RWPE1 (cell line): Measurements from ENCODE around the gene PDE11A.

Experiments used
- CTCF ChIA-PET: fragments of 350-600 bp; sonication (Branson Sonifier 250); formaldehyde crosslinking; extraction: SDS; loops from one replicate; lab custom pipeline; 2021; lab: Yijun Ruan, JAX
- POLR2A ChIA-PET: fragments of 400-600 bp; formaldehyde crosslinking; extraction: SDS; loops from one replicate; lab custom pipeline; 2020; ENCODE audit warnings: antibody characterized with exemption; ENCODE audit not compliant: low non-redundant PET; lab: Yijun Ruan, JAX
- DNase-seq: peaks from one replicate; pipeline ENCODE4 v3.0.0; 2012; ENCODE audit warnings: low spot score
- H3K27ac ChIP-seq: fragments of 450-650 bp; 2 replicates; pipeline ENCODE4 v1.5.1; 2017
- TF ChIP-seq, protein P1 (sequence below): fragments of 450-650 bp; conservative IDR thresholded peaks from 2 replicates; pipeline ENCODE4 v1.5.1; 2017; ENCODE audit warnings: low read depth, mild to moderate bottlenecking

Gene PDE11A

DNA sequence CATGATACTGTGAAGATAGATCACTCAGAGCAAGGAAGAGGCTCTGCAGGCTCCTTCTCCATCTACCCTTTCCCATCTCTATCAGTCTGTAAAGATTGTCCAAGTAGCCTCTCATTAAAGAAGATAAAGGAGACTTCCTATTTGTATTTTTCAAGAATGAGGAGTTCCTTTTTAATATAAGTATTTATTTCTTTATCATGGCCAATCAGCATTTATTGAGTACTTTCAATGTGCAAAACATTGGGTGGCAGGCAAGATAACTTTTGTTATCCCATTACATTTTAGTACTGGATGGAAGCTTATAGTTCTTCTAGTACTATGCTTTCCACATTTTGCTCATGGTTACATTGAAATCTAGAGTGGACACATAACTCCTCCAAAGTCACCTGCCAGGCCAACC, 3.6 kb upstream of the PDE11A start:
- TF ChIP-seq, protein P1, sequence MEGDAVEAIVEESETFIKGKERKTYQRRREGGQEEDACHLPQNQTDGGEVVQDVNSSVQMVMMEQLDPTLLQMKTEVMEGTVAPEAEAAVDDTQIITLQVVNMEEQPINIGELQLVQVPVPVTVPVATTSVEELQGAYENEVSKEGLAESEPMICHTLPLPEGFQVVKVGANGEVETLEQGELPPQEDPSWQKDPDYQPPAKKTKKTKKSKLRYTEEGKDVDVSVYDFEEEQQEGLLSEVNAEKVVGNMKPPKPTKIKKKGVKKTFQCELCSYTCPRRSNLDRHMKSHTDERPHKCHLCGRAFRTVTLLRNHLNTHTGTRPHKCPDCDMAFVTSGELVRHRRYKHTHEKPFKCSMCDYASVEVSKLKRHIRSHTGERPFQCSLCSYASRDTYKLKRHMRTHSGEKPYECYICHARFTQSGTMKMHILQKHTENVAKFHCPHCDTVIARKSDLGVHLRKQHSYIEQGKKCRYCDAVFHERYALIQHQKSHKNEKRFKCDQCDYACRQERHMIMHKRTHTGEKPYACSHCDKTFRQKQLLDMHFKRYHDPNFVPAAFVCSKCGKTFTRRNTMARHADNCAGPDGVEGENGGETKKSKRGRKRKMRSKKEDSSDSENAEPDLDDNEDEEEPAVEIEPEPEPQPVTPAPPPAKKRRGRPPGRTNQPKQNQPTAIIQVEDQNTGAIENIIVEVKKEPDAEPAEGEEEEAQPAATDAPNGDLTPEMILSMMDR: no peak
- no peak for DNase-seq
- POLR2A ChIA-PET: no interaction called here
- CTCF ChIA-PET: interaction anchor here (0.7 kb wide), 1 partner anchor 313 kb away, joined by 4 read pairs; no protein-coding TSS in a partner anchor
- H3K27ac ChIP-seq: no peak overlapping the region

GRCh38 chr2:178075006-178075326, 2.4 kb upstream of the PDE11A start:
- peak; percentile 13 for DNase-seq
- POLR2A ChIA-PET: no interaction called here
- H3K27ac ChIP-seq: no peak overlapping the region
- TF ChIP-seq, protein P1: no peak
- CTCF ChIA-PET: no interaction called here

- POLR2A ChIA-PET: no interaction called here
- TF ChIP-seq, protein P1: no peak
- no peak for DNase-seq
- CTCF ChIA-PET: interaction anchor here (0.5 kb wide), 1 partner anchor 31 kb away, joined by 3 read pairs; no protein-coding TSS in a partner anchor
- no peak overlapping the region for H3K27ac ChIP-seq
These were observed 1.8 kb upstream of the PDE11A start for GRCh38 chr2:178074123-178075005.

- TF ChIP-seq, protein P1: no peak
- CTCF ChIA-PET: interaction anchor here (0.6 kb wide), 1 partner anchor 309 kb away, joined by 3 read pairs; no protein-coding TSS in a partner anchor
- POLR2A ChIA-PET: no interaction called here
- no peak overlapping the region for H3K27ac ChIP-seq
- no peak for DNase-seq
These were observed 586 bp downstream of the PDE11A start for GRCh38 chr2:178072000-178072382.

GRCh38 chr2:178070824-178071223, 1.8 kb downstream of the PDE11A start:
- CTCF ChIA-PET: interaction anchor here (0.5 to 1.0 kb wide), 2 partner anchors 273 to 344 kb away, joined by 3 to 4 read pairs; no protein-coding TSS in a partner anchor
- POLR2A ChIA-PET: no interaction called here
- no peak overlapping the region for H3K27ac ChIP-seq
- DNase-seq: no peak
- TF ChIP-seq, protein P1: no peak

- ChIA-PET POLR2A (no interaction called here), CTCF (interaction anchor here (1.2 kb wide), 1 partner anchor 11 kb away, joined by 3 read pairs; no protein-coding TSS in a partner anchor)
These were observed 3.0 kb downstream of the PDE11A start for GRCh38 chr2:178069551-178069950.

More at GRCh38 chr2:178069551-178069950, 3.0 kb downstream of the PDE11A start:
- TF ChIP-seq, protein P1: no peak
- no peak for DNase-seq
- no peak overlapping the region for H3K27ac ChIP-seq
